Glomerular endothelial cell (primary cell): ENCODE measurements around the gene ALPL. TPM values are rescaled to one million over a fixed set of nuclear protein-coding genes. Genes with fewer than 3 reads are reported as not detected.

ENCODE experiments used
- DNase-seq: peaks from one replicate; pipeline ENCODE4 v3.0.0-alpha.2; 2011; ENCODE audit warnings: low read depth, low spot score; ENCODE audit errors: extremely low read depth
- total RNA-seq: library from RNA; depleted of rRNA; stranded (reverse); fragments of >200 nt; gene quantifications from 2 replicates; pipeline ENCODE4 v1.2.3, GENCODE V29; 2015

ALPL gene
- total RNA-seq, 1 donor from 2014 or later, result 1.3 TPM

DNA sequence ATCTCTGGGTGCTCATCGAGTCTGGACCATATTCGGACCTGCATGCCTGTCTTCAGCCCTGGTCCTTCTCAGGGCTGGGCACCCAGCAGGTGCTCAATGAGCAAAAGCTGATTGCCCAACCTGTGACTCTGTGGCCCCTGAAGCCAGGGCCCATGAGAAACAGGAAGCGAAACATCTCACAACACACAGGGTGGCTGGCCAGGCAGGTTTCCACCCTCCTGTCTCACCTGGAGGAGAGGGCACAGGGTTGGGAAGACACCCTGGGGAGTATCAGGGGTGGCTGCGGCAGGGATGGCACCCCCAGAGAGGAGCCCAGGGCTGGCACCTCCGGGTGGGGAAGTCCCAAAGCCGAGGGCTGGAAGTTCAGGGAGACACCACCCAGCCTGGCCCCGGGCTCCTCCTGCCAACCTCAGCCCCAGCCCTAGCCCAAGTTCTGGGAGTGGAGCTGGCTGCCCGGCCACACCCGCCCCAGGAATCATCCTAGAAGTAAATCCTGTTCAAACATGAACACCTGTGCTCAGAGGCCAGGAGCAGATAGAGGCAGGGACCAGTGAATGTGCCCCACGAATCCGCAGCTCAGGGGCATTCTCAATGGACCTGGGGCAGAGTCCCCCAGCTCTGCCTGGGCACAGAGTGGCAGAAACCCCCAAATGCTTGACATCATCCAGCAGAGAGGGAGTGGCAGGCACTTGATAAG, 105.3 kb downstream of the ALPL start:
- DNase-seq, result no peak

DNA sequence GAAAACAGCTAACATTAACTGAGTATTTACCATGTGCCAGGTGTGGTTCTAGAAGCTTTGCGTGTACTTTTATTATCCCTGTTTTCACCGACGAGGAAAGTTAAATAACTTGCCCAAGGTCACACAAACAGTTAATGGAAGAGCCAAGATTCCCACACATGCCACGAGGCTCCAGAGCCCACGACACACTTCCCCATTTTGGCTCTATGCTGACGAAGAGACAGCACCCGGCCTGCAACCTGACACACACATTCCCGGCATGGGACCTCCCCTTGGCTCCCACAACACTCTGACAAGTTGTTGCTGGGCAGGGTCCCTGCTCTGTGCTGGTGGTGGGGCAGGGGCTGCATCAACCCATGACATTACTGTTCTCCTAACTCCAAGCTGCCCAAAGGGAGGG, 107.1 kb downstream of the ALPL start:
- no peak for DNase-seq

DNA sequence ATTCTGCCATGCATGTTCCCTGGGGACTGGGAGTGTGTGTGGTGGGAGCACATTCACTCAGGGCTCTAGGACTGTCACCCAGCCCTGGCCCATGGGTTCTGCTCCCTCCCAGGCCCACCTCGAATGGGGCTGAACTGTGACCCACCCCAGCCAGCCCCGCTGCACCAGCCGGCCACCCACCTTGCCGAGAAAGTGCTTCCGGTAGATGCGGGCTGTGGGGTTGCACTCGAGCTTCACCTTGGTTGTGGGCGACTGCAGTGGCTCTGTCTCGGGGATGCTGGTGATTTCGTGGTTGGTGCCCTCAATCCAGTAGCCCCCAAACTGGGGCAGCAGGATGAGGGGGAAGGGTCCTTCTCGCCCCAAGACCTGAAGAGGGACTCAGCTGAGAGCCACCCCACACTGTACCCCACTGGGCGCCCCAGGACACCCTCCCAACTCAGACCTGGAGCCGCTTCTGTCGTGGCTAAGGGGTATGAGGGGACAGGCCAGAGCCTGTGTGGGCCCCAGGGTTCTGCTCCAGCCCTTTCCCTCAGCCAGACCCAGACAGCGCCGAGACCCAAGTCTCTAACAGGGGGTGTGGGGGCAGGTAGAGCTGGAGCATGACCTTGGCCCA, 108.0 kb downstream of the ALPL start:
- DNase-seq, result no peak

DNA sequence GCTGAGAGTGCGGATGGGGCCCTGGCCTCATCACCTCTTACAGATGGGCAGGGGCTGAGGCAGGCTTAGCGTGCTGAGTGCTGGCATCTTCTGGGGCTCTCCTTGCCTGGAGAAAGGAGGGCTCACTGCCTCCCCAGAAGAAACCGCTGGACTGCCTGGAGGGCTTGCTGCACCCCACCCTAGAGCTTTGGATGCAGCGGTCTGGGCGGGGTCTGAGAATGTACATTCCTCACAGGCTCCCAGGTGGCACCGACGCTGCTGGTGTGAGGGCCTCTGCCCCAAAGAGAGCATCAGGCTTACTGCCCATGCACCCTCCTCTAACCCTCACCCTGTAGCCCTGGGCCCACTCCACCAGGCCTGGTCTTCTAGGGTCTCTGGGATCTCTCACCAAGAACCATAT, 108.8 kb downstream of the ALPL start:
- no peak for DNase-seq

- DNase-seq, result no peak
These were observed 109.5 kb downstream of the ALPL start for GRCh38 chr1:21618561-21619374.

DNA sequence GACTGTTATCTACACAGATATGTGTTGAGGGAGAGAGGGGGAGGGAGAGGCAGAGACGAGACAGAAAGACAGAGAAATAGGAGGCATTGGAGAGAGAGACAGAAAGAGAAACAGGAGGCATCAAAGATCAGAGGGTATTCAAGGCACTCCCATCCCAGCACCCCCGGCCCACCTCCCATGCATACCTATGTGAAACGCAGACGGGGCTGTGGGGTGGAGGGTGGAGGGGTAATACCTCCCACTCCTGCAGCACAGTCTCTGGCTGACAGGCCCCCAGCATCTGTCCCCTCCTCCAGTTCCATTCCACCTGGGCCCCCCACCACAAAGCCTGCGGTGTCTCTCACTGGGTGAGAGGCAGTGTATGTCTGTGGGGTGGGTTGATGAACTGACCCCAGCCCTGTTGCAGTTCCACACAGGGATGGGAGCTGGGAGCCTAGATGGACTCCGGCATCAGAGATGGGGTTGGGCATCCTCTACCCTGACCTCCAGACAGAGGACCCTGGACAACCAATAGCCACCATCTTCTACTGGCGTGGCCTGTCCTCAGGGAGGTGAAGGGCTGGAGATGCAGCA, 110.2 kb downstream of the ALPL start:
- DNase-seq, result no peak

GRCh38 chr1:21620011-21620410, 110.8 kb downstream of the ALPL start:
- DNase-seq, result no peak

- DNase-seq, result no peak
These were observed 111.3 kb downstream of the ALPL start for GRCh38 chr1:21620496-21620895.

DNA sequence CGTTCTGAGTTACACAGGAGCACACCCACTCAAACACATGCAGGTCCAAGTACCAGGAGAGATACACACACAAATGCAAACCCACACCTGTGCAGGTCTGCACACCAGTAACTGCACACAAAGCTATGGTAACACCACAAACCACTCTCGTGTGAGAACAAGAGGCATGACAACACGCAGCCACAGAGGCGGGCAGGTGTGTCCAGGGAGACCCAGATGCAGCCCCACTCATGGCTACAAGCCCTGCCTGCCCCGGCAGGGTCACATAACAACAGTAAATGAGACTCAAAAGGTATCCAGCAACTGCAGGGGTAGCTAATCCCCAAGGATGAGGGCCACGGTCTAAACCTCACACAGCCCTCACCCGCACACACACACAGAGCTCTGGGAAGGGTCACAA, 111.8 kb downstream of the ALPL start:
- DNase-seq, result no peak

DNA sequence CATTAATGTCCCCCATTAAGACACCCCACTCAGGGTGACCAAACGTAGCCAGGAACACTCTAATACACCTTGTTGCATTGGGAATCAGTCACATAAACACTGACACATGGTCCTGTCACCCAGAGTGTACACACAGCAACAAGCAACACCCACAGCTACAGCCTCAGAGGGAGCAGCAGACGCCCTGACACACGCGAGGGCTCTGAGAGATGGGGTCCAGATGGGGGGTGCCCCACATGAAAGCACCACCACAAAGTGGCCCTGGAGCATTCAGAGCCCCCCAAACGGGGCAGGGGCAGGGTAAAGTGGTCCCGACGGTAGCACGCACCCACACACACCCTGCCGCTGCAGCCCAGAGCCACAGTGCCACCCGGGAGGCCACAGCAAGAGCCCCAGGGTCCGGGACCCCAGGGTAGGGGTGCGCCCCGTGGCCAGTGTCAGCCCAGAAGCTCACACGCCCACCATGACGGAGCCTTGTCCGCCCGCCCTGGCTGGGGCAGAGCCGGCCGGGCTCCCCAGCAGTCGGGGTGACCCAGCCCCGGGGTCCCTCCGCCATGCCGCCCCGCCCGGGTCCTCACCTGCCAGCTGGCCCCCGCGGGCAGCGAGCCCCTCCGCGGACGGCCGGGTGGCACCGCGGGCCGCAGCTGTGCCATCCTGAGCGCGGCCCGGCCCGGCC, 112.7 kb downstream of the ALPL start:
- DNase-seq, result no peak

- no peak for DNase-seq
These were observed 113.5 kb downstream of the ALPL start for GRCh38 chr1:21622466-21623315.

DNA sequence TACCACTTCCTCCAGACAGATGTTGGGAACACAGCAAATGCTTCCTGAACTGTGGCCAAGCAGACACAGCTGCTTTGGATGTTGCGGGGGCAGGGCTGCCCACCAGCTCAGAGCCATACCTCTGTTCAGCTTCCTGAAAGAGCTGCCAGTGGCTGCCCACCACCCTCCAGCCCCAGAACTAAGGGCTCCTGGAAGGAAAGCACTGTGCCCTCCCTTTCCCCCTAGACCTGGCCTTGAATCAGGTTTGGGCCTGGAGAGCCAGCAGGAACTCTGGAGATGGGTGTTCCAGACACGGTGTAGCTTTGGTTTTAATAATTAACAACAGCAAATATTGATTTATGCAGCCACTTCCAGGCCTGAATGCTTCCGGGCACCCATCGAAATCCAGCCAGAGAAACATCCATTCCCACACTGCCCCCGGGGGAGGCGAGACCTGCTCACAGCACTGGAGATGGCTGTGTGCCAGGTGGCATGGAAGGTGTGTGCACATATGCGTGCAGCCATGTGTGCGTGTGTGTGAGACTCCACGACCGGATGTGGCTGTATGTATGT, 114.3 kb downstream of the ALPL start:
- DNase-seq, result no peak

- no peak for DNase-seq
These were observed 115.6 kb downstream of the ALPL start for GRCh38 chr1:21624571-21625389.

DNA sequence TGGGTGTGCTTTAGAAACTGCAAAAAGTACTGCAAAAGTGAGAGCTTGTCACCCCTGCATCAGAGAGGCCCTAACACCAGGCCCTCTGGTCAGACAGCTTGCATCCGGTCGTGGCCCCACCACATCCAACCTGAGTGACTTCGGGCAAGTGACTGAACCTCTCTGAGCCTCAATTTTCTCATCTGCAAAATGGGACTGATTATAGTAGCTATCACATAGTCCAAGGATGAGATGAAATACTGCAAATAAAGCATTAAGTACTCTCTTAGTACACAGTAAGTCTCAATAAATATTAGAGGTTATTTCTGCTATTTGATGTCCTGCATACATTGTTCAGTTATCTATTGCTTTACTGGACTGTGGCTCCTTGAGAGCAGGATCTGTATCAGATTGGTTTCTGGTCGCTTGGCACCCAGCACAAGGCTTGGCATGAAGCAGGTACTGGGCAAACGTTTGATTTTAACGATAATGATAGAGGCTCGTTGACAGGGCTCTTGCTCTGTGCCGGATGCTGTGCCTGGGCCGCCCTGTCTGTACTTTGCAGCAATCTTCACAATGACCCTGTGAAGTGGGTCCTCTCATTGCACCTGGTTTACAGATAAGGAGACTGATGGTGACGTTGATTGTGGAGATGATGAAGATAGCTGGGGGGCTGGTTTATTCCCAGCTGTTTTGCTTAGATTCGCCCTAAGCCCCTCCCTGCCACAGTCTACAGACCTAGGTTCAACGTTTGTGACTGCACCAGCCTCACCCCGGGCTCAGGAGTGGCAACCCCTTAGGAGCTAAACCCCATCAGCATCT, 116.4 kb downstream of the ALPL start:
- no peak for DNase-seq

DNA sequence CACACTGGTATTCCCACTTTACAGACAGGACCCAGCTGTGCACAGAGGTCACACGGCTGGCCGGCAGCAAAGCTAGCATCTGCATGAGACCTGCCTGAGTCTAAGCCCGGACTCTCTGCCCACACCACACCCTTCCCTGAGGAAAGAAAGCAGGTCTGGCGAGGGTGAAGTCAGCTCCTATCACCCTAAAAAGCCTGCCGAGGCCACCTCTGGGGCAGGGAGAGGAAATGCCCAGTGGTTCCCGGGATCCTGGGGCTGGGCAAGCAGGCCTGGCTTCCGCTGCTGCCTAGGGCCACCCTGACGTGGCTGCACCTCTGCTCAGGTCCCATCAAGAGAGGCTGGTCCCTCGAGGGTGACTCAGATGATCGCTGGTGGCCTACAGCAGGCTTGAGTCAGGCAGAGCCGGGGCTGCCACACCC, 117.7 kb downstream of the ALPL start:
- no peak for DNase-seq
